OCI-LY7 (cell line): ENCODE results near the gene EML2. TPM values are rescaled to one million over a fixed set of nuclear protein-coding genes. Genes with fewer than 3 reads are reported as not detected.

Source experiments
- BruUV-seq: library from RNA; stranded (reverse); fragments of 400-500 nt; replicated peaks from 2 replicates; lab custom pipeline; 2021; lab: Mats Ljungman, UMichigan
- CTCF ChIA-PET: fragments of 300-600 bp; sonication (Branson Sonifier 250); formaldehyde crosslinking; loops from one replicate; lab custom pipeline; 2022; ENCODE audit warnings: antibody characterized with exemption; ENCODE audit not compliant: unreplicated experiment; lab: Charles Lee
- POLR2A ChIA-PET: fragments of 300-600 bp; sonication (Branson Sonifier 250); formaldehyde crosslinking; loops from one replicate; lab custom pipeline; 2022; ENCODE audit warnings: antibody characterized with exemption; lab: Charles Lee
- DNase-seq: peaks from one replicate; pipeline ENCODE4 v3.0.0-alpha.2; 2015; ENCODE audit warnings: low spot score
- H2AFZ ChIP-seq: fragments of 200-600 bp; sonication (generic), shearing (Covaris generic); 2 replicates; pipeline ENCODE4 v1.6.1; 2014; ENCODE audit warnings: mild to moderate bottlenecking, antibody characterized with exemption, low read length, moderate library complexity
- H3K27ac ChIP-seq: fragments of 200-600 bp; sonication (generic); 2 replicates; pipeline ENCODE4 v1.5.1; 2014; ENCODE audit warnings: mixed run types, low read depth, mild to moderate bottlenecking, moderate library complexity, low read length, inconsistent platforms; ENCODE audit not compliant: poor library complexity, severe bottlenecking
- H3K36me3 ChIP-seq: fragments of 200-600 bp; sonication (generic); 2 replicates; pipeline ENCODE4 v1.6.1; 2014; ENCODE audit warnings: mild to moderate bottlenecking, antibody characterized with exemption, low read length, moderate library complexity, mixed read lengths; ENCODE audit not compliant: insufficient read depth
- H3K4me1 ChIP-seq: fragments of 200-600 bp; sonication (generic); 2 replicates; pipeline ENCODE4 v1.5.1; 2014; ENCODE audit warnings: mild to moderate bottlenecking, low read length; ENCODE audit not compliant: insufficient read depth, poor library complexity, severe bottlenecking
- H3K4me2 ChIP-seq: fragments of 200-600 bp; sonication (generic); 2 replicates; pipeline ENCODE4 v1.6.1; 2014; ENCODE audit warnings: mild to moderate bottlenecking, low read length
- H3K4me3 ChIP-seq: fragments of 200-600 bp; sonication (generic); 2 replicates; pipeline ENCODE4 v1.5.1; 2014; ENCODE audit warnings: mild to moderate bottlenecking, low read depth, low read length; ENCODE audit not compliant: poor library complexity, severe bottlenecking
- H3K79me2 ChIP-seq: fragments of 200-600 bp; sonication (generic); 2 replicates; pipeline ENCODE4 v1.6.1; 2016; ENCODE audit warnings: low read depth, mild to moderate bottlenecking, low read length, moderate library complexity, mixed read lengths; ENCODE audit not compliant: insufficient read depth
- H3K9me2 ChIP-seq: fragments of 200-600 bp; sonication (generic); 2 replicates; pipeline ENCODE4 v1.6.1; 2016; ENCODE audit warnings: mild to moderate bottlenecking, low read length, mixed read lengths; ENCODE audit not compliant: insufficient read depth
- H3K9me3 ChIP-seq: fragments of 200-600 bp; sonication (generic); 2 replicates; pipeline ENCODE4 v1.6.1; 2014; ENCODE audit warnings: mild to moderate bottlenecking, mixed run types, low read length, mixed read lengths
- H4K20me1 ChIP-seq: fragments of 200-600 bp; sonication (generic); 2 replicates; pipeline ENCODE4 v1.6.1; 2014; ENCODE audit warnings: mild to moderate bottlenecking, antibody characterized with exemption, low read length, moderate library complexity, mixed read lengths; ENCODE audit not compliant: insufficient read depth
- EZH2phosphoT487 ChIP-seq: fragments of 200-600 bp; sonication (generic); IDR thresholded peaks from 2 replicates; pipeline ENCODE4 v1.6.1; 2018; ENCODE audit warnings: low read depth, borderline replicate concordance, mild to moderate bottlenecking, mixed run types, antibody characterized with exemption, low read length, moderate library complexity, mixed read lengths
- intact Hi-C: fragments of 100-400 bp; cut with micrococcal nuclease; formaldehyde crosslinking; loops from one replicate; pipeline ENCODE4 v1.10.0; 2022; ENCODE audit not compliant: unreplicated experiment
- total RNA-seq, 2 experiments: library from RNA; depleted of rRNA in 1 of 2; stranded (reverse); fragments of >200 nt in 1 of 2; shearing (Covaris generic) in 1 of 2; gene quantifications; 2 replicates each; pipeline ENCODE4 v1.2.3, GENCODE V29; 2014 to 2022
- TF ChIP-seq, protein P1 (sequence below): fragments of 200-600 bp; sonication (generic); conservative IDR thresholded peaks from 2 replicates; pipeline ENCODE4 v1.5.1; 2014; ENCODE audit warnings: mild to moderate bottlenecking, antibody characterized with exemption, low read length, moderate library complexity, mixed read lengths

The EML2 gene
- total RNA-seq, 2 experiments from 2014 or later, result 26.1 to 47.5 TPM

DNA sequence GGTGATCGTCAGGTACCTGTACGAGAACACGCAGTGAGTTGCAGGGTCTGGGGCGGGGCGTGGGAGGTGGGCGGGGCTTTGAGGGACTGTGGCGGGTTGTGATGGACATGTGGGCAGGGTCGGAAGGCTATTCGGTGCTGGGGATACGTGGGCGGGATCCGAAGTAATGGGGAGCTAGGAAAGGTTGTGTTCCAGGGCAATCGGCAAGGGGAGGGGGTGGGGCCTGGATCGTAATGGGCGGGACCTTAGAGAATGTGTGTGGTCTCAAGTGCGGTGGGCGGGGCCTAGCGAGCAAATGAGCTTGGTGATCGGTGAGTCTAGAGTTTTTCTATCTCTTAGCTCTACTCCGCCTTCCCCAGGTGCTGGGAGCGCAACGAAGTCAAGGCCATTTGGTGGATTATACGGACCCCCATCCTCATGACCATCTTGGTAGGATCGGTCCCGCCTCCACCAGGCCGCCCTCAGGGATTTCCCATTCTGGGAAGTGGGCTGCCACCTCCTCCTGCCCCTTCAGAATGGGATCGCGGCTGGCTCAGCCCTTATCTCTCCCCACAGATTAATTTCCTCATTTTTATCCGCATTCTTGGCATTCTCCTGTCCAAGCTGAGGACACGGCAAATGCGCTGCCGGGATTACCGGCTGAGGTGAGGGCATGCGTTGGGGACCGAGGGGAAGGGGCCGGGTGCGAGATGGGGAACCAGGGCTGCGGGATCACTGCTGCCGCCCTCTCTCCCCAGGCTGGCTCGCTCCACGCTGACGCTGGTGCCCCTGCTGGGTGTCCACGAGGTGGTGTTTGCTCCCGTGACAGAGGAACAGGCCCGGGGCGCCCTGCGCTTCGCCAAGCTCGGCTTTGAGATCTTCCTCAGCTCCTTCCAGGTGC lies 38.4 kb upstream of the EML2 start:
- H3K9me3 ChIP-seq, result no peaks in the 10 kb centered on the region
- H2AFZ ChIP-seq, result peak overlapping the region; percentile 7; the same call in 1 of the 2 replicates
- no peaks in the 10 kb centered on the region for H3K79me2 ChIP-seq
- no peaks in the 10 kb centered on the region for H3K36me3 ChIP-seq
- peak; percentile 92 for DNase-seq
- no peaks in the 10 kb centered on the region for H4K20me1 ChIP-seq
- no peaks in the 10 kb centered on the region for H3K9me2 ChIP-seq
- H3K4me1 ChIP-seq, result peaks cover 26% of the 10 kb centered on the region
- no peak overlapping the region for H3K27ac ChIP-seq
- H3K4me3 ChIP-seq, result peak overlapping the region; percentile 64
- BruUV-seq, result no TSS peak
- ChIA-PET POLR2A (interaction anchor here (0.7 to 2.0 kb wide), 4 partner anchors 14 to 37 kb away, joined by 3 to 9 read pairs (median 4); partner anchors contain the start of genes QPCTL and SNRPD2), CTCF (interaction anchor here (0.6 to 1.5 kb wide), 3 partner anchors 14 to 192 kb away, joined by 4 to 17 read pairs (median 10); partner anchors contain the start of genes QPCTL and SNRPD2)
- peak overlapping the region; percentile 83 for H3K4me2 ChIP-seq
- intact Hi-C loops, result no loop called here
- TF ChIP-seq EZH2phosphoT487, result no peak
- TF ChIP-seq, protein P1, sequence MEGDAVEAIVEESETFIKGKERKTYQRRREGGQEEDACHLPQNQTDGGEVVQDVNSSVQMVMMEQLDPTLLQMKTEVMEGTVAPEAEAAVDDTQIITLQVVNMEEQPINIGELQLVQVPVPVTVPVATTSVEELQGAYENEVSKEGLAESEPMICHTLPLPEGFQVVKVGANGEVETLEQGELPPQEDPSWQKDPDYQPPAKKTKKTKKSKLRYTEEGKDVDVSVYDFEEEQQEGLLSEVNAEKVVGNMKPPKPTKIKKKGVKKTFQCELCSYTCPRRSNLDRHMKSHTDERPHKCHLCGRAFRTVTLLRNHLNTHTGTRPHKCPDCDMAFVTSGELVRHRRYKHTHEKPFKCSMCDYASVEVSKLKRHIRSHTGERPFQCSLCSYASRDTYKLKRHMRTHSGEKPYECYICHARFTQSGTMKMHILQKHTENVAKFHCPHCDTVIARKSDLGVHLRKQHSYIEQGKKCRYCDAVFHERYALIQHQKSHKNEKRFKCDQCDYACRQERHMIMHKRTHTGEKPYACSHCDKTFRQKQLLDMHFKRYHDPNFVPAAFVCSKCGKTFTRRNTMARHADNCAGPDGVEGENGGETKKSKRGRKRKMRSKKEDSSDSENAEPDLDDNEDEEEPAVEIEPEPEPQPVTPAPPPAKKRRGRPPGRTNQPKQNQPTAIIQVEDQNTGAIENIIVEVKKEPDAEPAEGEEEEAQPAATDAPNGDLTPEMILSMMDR, result peak; percentile 60; the same call in 1 of the 2 replicates

DNA sequence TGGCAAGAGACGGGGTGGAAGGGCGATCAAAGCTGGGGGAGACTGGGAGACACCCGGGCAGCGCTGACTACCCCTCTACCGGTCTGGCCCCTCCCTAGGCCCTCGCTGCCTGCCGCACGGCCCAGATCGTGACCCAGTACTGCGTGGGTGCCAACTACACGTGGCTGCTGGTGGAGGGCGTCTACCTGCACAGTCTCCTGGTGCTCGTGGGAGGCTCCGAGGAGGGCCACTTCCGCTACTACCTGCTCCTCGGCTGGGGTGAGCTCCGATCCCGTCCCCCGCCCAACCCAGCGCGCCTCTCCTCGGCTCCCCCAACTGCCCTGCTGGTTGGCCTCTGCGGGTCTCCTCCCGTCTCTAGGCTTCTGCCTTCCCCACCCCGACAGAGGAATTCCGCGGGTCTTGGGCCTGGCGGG lies 37.7 kb upstream of the EML2 start:
- ChIA-PET POLR2A (interaction anchor here (0.6 to 2.0 kb wide), 3 partner anchors 7 to 36 kb away, joined by 3 to 8 read pairs (median 6); partner anchors contain the start of genes QPCTL and SNRPD2), CTCF (interaction anchor here (0.6 to 1.5 kb wide), 3 partner anchors 13 to 191 kb away, joined by 4 to 17 read pairs (median 10); partner anchors contain the start of genes QPCTL and SNRPD2)
- H4K20me1 ChIP-seq, result no peaks in the 10 kb centered on the region
- H3K27ac ChIP-seq, result no peak overlapping the region
- TF ChIP-seq EZH2phosphoT487, result no peak
- TF ChIP-seq, protein P1, result no peak
- H3K36me3 ChIP-seq, result no peaks in the 10 kb centered on the region
- H3K4me3 ChIP-seq, result peak overlapping the region; percentile 64
- no peaks in the 10 kb centered on the region for H3K79me2 ChIP-seq
- H3K9me2 ChIP-seq, result no peaks in the 10 kb centered on the region
- intact Hi-C loops, result no loop called here
- peak overlapping the region; percentile 83 for H3K4me2 ChIP-seq
- BruUV-seq, result no TSS peak
- H3K9me3 ChIP-seq, result no peaks in the 10 kb centered on the region
- H2AFZ ChIP-seq, result peak overlapping the region; percentile 66; the same call in 1 of the 2 replicates
- peaks cover 25% of the 10 kb centered on the region for H3K4me1 ChIP-seq
- DNase-seq, result peak; percentile 44
